ENCODE data around the gene TMEM208. TPM values are rescaled to one million over a fixed set of nuclear protein-coding genes. Genes with fewer than 3 reads are reported as not detected.
A peak's percentile ranks its signal among the peaks of the same experiment; 100 is the strongest.

The TMEM208 gene
- total RNA-seq, 6 experiments from 2014 or later: 32.6 to 58.7 (median 40.5) TPM

GRCh38 chr16:67234180-67234597 lies 7.3 kb downstream of the TMEM208 start:
- Histone ChIP-seq H3K36me3 (peaks cover 0 to 21% (median 0%) of the 10 kb centered on the region in 4 donors), H3K4me1 (peaks cover 0 to 5% (median 0%) of the 10 kb centered on the region in 4 donors), H3K9me3 (no peaks in the 10 kb centered on the region), H3K4me3 (no peak overlapping the region), H3K27me3 (no peaks in the 10 kb centered on the region), H3K27ac (no peak overlapping the region)
- ATAC-seq: no peak
- no peak for DNase-seq
- TF ChIP-seq POLR2A (IDR thresholded peaks at IDR 0.05) (no peak), CTCF (IDR thresholded peaks at IDR 0.05) (no peak)
- intact Hi-C loops (cut with DNase I): loop anchor here in 1 of 2 donors (5.0 kb wide), 1 partner anchor 37 kb away; the partner anchor contains the start of gene ELMO3
- no CpG with 5 or more reads among the region's 10 CpGs for WGBS (ENCODE audit: insufficient coverage, low coverage, low lambda C conversion rate, missing lambda C conversion rate)

GRCh38 chr16:67235816-67236562 lies 9.1 kb downstream of the TMEM208 start:
- no peaks in the 10 kb centered on the region for H3K27me3 ChIP-seq
- TF ChIP-seq POLR2A (IDR thresholded peaks at IDR 0.05) (no peak), CTCF (IDR thresholded peaks at IDR 0.05) (no peak)
- H3K4me1 ChIP-seq: peaks cover 0 to 11% (median 0%) of the 10 kb centered on the region in 4 donors
- H3K9me3 ChIP-seq: no peaks in the 10 kb centered on the region
- H3K36me3 ChIP-seq: peaks cover 0 to 8% (median 0%) of the 10 kb centered on the region in 4 donors
- 76% methylated on average over 12 of the region's 17 CpGs for WGBS (ENCODE audit: insufficient coverage, low coverage, low lambda C conversion rate, missing lambda C conversion rate)
- ATAC-seq (no peak), DNase-seq (no peak)
- H3K4me3 ChIP-seq: no peak overlapping the region
- H3K27ac ChIP-seq: no peak overlapping the region
- intact Hi-C loops (cut with DNase I): no loop called here

- intact Hi-C loops (cut with DNase I): no loop called here
- WGBS (ENCODE audit: insufficient coverage, low coverage, low lambda C conversion rate, missing lambda C conversion rate): 91% methylated on average over 15 of the region's 50 CpGs
- no peak for TF ChIP-seq POLR2A (IDR thresholded peaks at IDR 0.05)
- TF ChIP-seq CTCF (IDR thresholded peaks at IDR 0.05): no peak
- peaks cover 0 to 1% (median 0%) of the 10 kb centered on the region in 4 donors for H3K36me3 ChIP-seq
- no peaks in the 10 kb centered on the region for H3K9me3 ChIP-seq
- H3K27me3 ChIP-seq: no peaks in the 10 kb centered on the region
- DNase-seq: peak; percentile 46 to 50 (median 47)
- H3K4me3 ChIP-seq: no peak overlapping the region
- ATAC-seq: peak in 3 of 4 donors; percentile 26 to 62 (median 30)
- H3K4me1 ChIP-seq: peaks cover 0 to 10% (median 0%) of the 10 kb centered on the region in 4 donors
- H3K27ac ChIP-seq: no peak overlapping the region
Observed at GRCh38 chr16:67236563-67237395, 9.8 kb downstream of the TMEM208 start.

- intact Hi-C loops (cut with DNase I): no loop called here
- no peaks in the 10 kb centered on the region for H3K36me3 ChIP-seq
- H3K4me3 ChIP-seq: no peak overlapping the region
- no peak overlapping the region for H3K27ac ChIP-seq
- H3K4me1 ChIP-seq: peaks cover 0 to 14% (median 0%) of the 10 kb centered on the region in 4 donors
- DNase-seq (peak in 1 of 3 donors; percentile 44), ATAC-seq (no peak)
- TF ChIP-seq POLR2A (IDR thresholded peaks at IDR 0.05): no peak
- no peak for TF ChIP-seq CTCF (IDR thresholded peaks at IDR 0.05)
- H3K27me3 ChIP-seq: no peaks in the 10 kb centered on the region
- 80% methylated on average over 1 of the region's 16 CpGs for WGBS (ENCODE audit: insufficient coverage, low coverage, low lambda C conversion rate, missing lambda C conversion rate)
- H3K9me3 ChIP-seq: no peaks in the 10 kb centered on the region
Observed at GRCh38 chr16:67237396-67238277, 10.7 kb downstream of the TMEM208 start.

All from right lobe of liver (tissue), 6 donors.